Embryonic facial prominence (tissue), 1 donor: ENCODE measurements around the gene SLC24A3.

ENCODE experiments used
- DNase-seq: peaks from one replicate; pipeline ENCODE4 v3.0.0-alpha.2; 2016; ENCODE audit errors: extremely low spot score

SLC24A3 gene

DNA sequence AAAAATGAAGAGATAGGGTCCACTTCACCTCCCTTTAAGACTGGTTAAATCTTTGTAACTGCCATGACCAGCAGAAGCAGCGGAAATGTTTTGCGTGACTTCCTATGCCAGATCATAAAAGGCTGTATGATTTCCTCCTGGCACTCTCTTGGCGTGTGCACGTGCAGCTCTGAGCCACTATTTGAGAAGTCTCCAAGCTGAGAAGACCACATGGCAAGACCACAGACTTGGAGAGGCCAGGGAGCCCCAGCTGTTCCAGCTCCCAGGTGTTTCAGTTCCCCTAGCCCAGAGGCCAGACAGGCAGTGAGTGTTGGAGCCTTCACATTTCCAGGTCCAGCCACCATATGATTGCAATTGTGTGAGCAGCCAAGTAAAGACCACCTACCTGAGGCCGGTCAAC is 286.3 kb downstream of the SLC24A3 start:
- no peak for DNase-seq

DNA sequence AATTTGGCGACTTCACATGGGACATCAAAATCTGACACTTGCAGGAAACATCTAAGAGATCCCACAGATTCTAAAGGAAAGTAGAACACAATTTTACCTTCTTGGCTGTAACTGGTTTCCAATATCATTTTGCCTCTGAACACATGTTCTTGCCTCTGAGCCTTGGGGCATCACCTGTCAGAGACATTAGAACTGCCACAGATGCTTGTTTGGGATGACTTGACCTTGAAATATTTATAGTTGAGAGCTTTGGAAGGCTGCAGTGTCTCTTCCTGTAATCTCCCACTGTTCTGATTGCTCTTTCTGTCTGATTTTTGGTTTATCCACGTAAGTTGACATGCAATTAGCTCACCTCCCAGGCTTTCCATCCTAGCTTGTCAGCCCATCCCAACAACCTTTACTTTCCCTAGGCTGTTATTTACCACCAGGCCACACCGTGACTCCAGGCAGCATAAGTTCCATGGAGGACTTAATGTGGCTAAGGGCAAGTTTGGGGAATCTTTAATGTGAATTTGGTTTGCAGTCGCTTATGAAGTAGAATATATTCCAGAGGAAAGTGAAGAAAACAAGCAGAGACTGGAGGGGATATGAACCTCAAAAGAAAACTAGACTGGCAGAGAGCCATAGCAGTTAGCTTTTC is 289.2 kb downstream of the SLC24A3 start:
- no peak for DNase-seq

DNA sequence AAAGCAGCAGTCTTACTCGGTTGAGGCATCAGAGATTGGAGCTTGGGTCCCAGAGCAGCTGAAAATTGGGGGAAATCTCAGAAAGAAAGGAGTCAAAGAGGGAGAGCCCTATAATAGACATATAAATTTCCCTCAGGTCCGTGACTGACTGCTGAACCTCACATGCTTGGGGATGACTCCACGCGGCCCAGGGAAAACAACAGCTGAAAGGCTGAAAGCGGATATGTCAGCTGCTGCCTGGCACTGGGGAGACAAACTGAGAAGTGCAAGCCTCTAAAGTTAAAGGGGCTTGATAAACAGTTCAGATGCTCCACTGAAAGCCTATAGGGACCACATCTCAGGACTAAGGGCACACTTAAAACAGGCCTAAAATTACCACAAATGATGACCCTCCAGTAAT is 289.7 kb downstream of the SLC24A3 start:
- no peak for DNase-seq

DNA sequence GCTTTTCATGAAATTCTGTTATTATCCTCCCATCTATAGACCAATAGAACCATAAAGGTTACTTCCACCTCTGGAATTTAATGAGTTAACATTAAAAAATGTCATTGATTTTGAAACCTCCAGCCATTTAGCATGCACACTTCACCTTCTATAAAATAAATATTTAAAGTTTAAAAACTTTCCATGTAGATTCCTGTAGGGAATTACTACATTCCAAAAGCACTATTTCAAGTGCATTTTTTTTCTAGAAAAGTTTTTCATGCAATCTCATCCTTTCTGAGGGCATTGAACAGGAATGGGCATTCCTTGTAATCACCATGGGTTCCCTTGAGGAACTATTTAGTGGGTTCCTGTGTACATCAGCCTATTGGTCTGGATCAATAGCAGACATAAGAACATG is 291.8 kb downstream of the SLC24A3 start:
- no peak for DNase-seq

DNA sequence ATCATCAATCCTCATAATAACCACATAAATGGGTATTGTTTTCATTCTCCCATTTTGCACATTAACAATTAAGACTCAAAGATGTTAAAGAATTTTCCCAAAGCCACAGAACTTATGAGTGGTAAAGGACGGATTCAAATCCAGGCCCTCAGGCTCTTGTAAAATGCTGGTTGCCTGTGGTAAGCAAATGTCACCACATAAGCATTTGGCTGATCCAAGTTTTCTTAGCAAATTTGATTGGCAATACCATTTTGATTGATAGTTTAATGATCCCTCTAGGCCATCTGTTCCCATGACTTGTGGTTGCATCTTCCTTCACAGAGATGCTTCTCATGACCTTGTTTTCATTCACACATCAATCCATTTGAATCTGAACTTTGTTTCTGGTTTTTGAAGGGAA is 293.6 kb downstream of the SLC24A3 start:
- no peak for DNase-seq

GRCh38 chr20:19508449-19508848 is 296.0 kb downstream of the SLC24A3 start:
- no peak for DNase-seq

GRCh38 chr20:19510611-19511010 is 298.2 kb downstream of the SLC24A3 start:
- DNase-seq, result no peak

DNA sequence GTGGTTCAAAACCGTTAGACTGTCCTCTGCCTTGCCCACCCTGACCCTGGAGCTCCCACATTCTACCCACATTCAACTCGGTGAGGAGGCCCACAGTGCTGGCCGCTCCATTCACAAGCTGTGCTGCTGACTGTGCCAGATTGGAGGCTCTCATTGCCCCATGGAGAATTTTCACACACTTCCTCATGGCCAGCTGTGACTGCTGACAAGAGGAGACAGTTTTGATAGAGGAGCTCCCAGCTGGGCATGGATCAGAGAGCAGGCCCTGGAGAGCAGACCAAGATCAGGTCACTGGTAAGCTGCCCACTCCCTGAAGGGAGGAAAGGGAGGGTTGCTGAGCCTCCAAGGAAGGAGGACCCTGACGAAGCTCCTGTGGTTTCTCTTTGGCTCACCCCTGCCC is 299.5 kb downstream of the SLC24A3 start:
- no peak for DNase-seq

DNA sequence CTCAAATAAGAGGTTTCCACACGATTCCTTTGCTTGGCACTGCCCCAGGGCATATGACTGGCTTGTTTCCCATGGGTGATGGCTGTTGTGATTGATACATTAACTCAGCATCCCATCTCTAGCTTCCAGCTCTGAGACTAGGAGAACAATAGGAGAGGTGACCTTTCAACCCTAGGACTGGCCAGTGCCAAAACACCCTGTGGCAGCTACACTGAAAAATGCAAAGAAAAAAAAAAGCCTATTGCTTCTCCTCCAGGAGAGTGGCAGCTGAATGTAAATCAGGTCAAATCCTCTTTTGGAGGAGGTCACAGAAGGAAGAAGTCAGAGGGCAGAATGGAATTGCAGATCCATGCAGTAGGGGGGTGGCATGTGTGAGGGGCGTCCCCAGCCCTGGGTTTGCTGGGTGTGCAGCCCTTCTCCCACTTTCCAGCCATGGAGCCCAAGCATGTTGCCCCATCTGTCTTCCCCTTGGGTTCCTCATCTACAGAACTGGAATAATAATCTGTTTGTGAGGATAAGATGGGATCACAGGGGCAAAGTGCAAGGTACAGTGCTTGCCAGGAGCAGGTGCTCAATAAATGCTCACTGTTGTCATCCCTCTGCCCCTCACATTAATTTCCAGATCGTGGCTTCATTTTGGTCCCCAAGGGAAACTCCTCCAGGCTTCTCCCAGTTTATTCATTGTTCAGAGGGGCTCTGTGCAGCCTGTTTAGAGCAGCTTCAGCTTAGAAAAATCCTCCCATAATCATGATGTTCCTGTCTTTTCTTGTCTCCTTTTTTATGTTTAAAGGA is 300.6 kb downstream of the SLC24A3 start:
- DNase-seq, result no peak

DNA sequence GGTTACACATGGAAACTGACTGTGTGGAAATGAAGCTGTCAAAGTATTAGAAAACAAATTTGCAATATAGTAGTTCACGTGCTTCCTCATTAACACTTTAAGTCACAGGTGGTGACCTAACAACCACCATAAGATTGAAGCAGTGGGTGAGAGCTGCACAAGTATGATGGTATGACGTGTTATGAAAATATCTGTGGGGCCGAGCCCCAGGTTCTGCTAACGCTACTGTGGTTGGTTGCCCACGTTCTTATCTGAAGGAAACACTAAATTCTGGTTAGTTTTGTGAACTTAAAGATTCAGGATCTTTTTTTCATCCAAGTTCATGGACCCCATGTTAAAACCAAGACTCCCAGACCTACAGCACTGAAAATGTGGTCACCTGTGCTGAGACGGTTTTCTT is 302.6 kb downstream of the SLC24A3 start:
- no peak for DNase-seq

GRCh38 chr20:19519466-19519865 is 307.0 kb downstream of the SLC24A3 start:
- no peak for DNase-seq

DNA sequence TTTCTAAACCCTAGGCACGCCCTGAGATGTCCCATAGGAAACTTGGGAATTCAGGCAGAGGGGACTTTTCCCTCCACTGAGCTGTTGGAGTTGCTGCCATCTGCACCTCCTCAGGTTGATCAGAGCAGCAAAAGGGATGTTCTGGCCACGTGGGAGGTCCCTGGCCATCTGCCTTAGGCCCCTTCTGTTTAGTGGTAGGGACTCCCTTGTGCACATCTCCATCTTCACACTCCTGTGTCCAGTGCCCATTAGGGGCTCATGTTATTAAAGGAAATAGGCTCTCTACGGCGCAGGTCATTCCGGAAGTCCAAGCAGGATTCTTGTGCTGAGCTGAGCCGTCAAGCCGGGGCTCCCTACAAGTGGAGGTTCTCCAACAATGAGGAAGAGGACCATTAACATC is 307.8 kb downstream of the SLC24A3 start:
- DNase-seq, result no peak

GRCh38 chr20:19522071-19522801 is 309.8 kb downstream of the SLC24A3 start:
- DNase-seq, result no peak

DNA sequence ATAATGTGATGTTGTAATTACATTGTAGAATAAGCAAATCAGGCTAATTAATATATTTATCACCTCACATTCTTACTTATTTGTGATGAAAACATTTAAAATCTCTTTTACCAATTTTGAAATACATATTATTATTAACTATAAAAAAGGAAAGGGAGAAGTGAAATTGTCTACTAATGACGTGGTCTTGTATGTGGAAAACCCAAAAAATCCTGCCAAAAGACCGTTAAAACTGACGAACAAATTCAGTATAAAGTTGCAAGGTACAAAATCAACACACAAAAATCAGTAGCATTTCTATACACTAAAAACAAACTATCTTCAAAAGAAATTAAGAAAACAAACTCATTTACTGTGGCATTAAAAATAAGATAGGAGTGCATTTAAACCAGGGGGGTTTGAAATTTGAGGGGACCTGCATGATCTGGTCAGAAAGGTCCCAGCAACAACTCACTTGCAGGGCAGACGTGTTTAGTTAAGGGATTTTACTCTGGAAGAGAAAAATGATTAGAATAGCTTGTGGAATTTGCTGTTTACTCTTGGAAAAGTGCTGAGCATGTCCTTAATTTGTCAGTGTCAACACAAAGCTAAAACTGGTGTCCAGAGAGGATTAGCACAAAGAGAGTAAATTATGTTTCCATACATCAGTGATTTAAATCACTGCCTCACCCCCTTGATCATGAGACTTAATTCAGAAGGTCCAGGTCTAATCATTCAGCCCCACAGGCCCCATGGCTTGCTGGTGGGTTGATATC is 310.6 kb downstream of the SLC24A3 start:
- no peak for DNase-seq

- DNase-seq, result no peak
These were observed 312.2 kb downstream of the SLC24A3 start for GRCh38 chr20:19524691-19525090.

DNA sequence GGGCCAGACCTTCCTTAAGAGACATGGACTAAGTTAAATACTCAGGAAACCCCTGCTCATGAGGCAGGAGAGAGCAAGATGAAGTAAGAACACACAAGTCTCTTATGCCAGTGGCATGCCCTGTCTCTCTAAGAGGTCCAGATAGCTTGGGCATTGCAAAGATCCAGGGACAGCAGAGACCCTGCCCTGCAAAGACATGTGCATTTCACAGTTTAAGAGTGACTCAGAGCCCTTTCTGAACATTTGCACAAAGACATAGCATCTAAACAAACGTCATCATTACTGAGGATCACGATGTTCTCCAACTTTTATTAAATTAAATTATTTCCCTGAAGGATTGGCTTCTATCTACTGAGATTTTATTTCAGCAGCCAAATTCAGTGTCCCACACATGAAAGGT is 315.1 kb downstream of the SLC24A3 start:
- DNase-seq, result no peak

- no peak for DNase-seq
These were observed 316.0 kb downstream of the SLC24A3 start for GRCh38 chr20:19528286-19529030.

- no peak for DNase-seq
These were observed 317.6 kb downstream of the SLC24A3 start for GRCh38 chr20:19530006-19530405.

- no peak for DNase-seq
These were observed 319.0 kb downstream of the SLC24A3 start for GRCh38 chr20:19531446-19531845.

DNA sequence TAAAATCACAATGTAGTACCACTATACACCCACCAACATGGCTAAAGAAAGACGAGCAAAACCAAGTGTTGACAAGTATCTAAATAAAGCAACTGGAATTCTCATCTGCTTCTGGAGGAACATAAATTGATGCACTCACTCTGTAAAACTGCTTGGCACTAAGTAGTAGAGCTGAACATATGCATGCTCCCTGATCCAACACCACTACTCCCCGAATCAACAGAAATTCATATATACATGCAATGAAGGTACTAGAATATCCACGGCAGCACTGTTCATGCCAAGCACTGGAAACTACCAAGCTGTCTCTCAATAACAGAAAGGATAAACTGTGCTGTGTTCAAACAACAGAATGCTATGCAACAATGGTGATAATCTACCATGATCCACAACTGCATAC is 326.1 kb downstream of the SLC24A3 start:
- no peak for DNase-seq

GRCh38 chr20:19539191-19539590 is 326.7 kb downstream of the SLC24A3 start:
- no peak for DNase-seq
